ENCODE results near the gene CYSLTR2. TPM values are rescaled to one million over a fixed set of nuclear protein-coding genes. Genes with fewer than 3 reads are reported as not detected.

The CYSLTR2 gene
- total and polyA plus RNA-seq, 2 of the 8 experiments (the other 6 are each of a cell fraction or from before 2014, with no cell fraction given): not detected

DNA sequence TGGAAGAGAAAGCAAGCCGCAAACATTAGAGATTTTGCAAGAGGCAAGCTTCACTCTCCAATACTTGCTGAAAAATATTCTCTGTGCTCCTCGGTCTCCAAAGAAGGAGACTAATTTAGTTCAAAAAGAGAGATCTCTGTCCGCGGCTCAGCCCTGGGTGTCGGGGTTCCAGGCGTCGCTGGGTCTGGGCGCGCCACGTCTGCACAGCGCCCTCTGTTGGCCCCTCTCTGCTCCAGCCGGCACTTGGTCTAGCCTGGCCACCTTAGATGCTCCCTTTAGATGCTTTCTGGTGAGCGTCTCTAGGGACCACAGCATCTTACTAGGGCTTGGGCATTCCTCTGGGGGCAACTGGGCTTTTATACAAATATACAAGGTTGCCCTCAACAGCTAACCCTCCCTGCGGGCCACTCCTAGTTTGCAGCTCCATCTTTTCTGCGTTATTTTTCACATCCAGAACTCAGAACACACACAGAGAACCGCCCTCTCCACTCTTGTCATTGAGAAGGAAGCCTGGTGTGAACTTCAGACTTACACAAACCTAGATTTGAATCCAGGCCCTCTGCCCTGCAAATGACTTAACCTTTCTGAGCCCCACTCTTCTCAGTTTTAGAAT is 78.3 kb downstream of the CYSLTR2 start (continued):
- TF ChIP-seq CBX8 (IDR thresholded peaks at IDR 0.05; ENCODE audit: borderline replicate concordance, low read depth, low read length) (no peak), YY1 (IDR thresholded peaks at IDR 0.05; ENCODE audit: low read depth, low read length) (no peak)
